Panc1 (cell line): Measurements from ENCODE around the gene NACAD. TPM values are rescaled to one million over a fixed set of nuclear protein-coding genes. Genes with fewer than 3 reads are reported as not detected.

ENCODE experiments used
- ATAC-seq: fragments of 200-7000 bp; cut with Tn5 transposase; 2 replicates; pipeline ENCODE4 v1.9.1; 2020; ENCODE audit warnings: mild to moderate bottlenecking, moderate library complexity
- BruUV-seq: library from RNA; stranded (reverse); fragments of 400-500 nt; replicated peaks from 2 replicates; lab custom pipeline; 2021; lab: Mats Ljungman, UMichigan
- CTCF ChIA-PET: fragments of 300-600 bp; sonication (Branson Sonifier 250); formaldehyde crosslinking; loops from one replicate; lab custom pipeline; 2022; ENCODE audit warnings: antibody characterized with exemption; lab: Charles Lee
- POLR2A ChIA-PET: fragments of 300-600 bp; sonication (Branson Sonifier 250); formaldehyde crosslinking; loops from one replicate; lab custom pipeline; 2022; ENCODE audit warnings: antibody characterized with exemption; lab: Charles Lee
- DNase-seq: peaks from one replicate; pipeline ENCODE4 v3.0.0-alpha.2; 2010; ENCODE audit warnings: low read depth, low spot score
- H3K27ac ChIP-seq: 2 replicates; pipeline ENCODE4 v1.5.1; 2011; ENCODE audit warnings: mild to moderate bottlenecking, low read length, inconsistent platforms
- H3K27me3 ChIP-seq: fragments of 200-500 bp; sonication (Bioruptor generic); 2 replicates; pipeline ENCODE4 v1.6.0; 2014; ENCODE audit warnings: low read length, inconsistent platforms; ENCODE audit not compliant: control insufficient read depth, insufficient read depth
- H3K36me3 ChIP-seq: fragments of 200-500 bp; sonication (Bioruptor generic); 2 replicates; pipeline ENCODE4 v1.5.1; 2014; ENCODE audit warnings: inconsistent platforms, mild to moderate bottlenecking, low read length, moderate library complexity; ENCODE audit not compliant: control insufficient read depth, insufficient read depth
- H3K4me1 ChIP-seq: 2 replicates; pipeline ENCODE4 v1.5.1; 2011; ENCODE audit warnings: inconsistent platforms, mild to moderate bottlenecking, low read length, moderate library complexity; ENCODE audit not compliant: control insufficient read depth, insufficient read depth
- H3K4me3 ChIP-seq, 2 experiments: 2 replicates each; pipeline ENCODE4 v1.5.1; 2011 to 2012; ENCODE audit warnings: low read depth in 2 of 2, low read length in 2 of 2, mild to moderate bottlenecking in 2 of 2, inconsistent platforms in 1 of 2, moderate library complexity in 1 of 2
- H3K9me3 ChIP-seq: fragments of 200-500 bp; sonication (Bioruptor generic); 2 replicates; pipeline ENCODE4 v1.5.1; 2014; ENCODE audit warnings: low read depth, mild to moderate bottlenecking, inconsistent platforms, low read length, moderate library complexity; ENCODE audit not compliant: control insufficient read depth, insufficient read depth
- POLR2AphosphoS5 ChIP-seq: IDR thresholded peaks from 2 replicates; pipeline ENCODE4 v1.6.1; 2012; ENCODE audit warnings: mild to moderate bottlenecking, low read depth, low read length, moderate library complexity
- SIN3A ChIP-seq: IDR thresholded peaks from 2 replicates; pipeline ENCODE4 v1.6.1; 2012; ENCODE audit warnings: low read depth, mild to moderate bottlenecking, low read length, moderate library complexity, borderline replicate concordance; ENCODE audit not compliant: insufficient read depth
- TCF7L2 ChIP-seq: IDR thresholded peaks from 2 replicates; pipeline ENCODE4 v1.6.1; 2011; ENCODE audit warnings: mild to moderate bottlenecking, low read depth, low read length, inconsistent platforms
- in situ Hi-C: cut with HindIII; loops from 2 replicates; pipeline ENCODE4 v1.10.0; 2016; ENCODE audit warnings: low sequenced_read_pairs, low pct_unique_long_range_greater_than_20kb
- intact Hi-C: fragments of 100-400 bp; cut with micrococcal nuclease; formaldehyde crosslinking; loops from one replicate; pipeline ENCODE4 v1.10.0; 2022; ENCODE audit not compliant: unreplicated experiment
- total RNA-seq: library from RNA; stranded (reverse); gene quantifications from one replicate; pipeline ENCODE4 v1.2.1, GENCODE V29; 2021; ENCODE audit not compliant: unreplicated experiment
- TF ChIP-seq, protein P1 (sequence below): fragments of 450-650 bp; IDR thresholded peaks from 2 replicates; pipeline ENCODE4 v1.5.1; 2017; ENCODE audit warnings: mild to moderate bottlenecking
- TF ChIP-seq, protein P2 (sequence below), 2 experiments: IDR thresholded peaks; 2 replicates each; pipeline ENCODE4 v1.6.1; 2011 to 2012; ENCODE audit warnings: low read depth in 2 of 2, control low read depth in 1 of 2, low read length in 1 of 2, mild to moderate bottlenecking in 1 of 2, moderate library complexity in 1 of 2; ENCODE audit not compliant: insufficient read depth in 1 of 2

The NACAD gene
- total RNA-seq, 1 experiment from 2014 or later: 5.3 TPM

DNA sequence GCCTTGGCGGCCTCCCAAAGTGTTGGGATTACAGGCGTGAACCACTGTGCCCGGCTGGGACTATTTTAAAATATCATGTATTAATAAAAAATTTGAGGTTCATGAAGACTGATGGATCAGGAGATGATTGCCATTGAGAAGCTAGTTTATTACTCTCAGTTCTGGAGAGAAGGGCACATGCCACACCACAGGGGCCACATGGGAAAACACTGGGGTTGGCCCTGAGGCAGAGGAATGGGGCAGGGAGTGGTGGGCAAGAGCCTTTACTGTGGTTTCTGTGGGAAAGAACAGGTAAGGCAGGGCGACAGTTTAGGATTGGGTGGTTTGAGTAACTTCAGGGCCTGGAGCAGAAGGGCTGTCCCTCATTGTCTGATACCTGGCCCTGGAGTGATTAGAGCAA lies 29.5 kb upstream of the NACAD start:
- no peaks in the 10 kb centered on the region for H3K4me1 ChIP-seq
- in situ Hi-C loops: no loop called here
- POLR2A ChIA-PET: interaction anchor here (0.7 kb wide), 1 partner anchor 32 kb away, joined by 7 read pairs; no protein-coding TSS in a partner anchor

DNA sequence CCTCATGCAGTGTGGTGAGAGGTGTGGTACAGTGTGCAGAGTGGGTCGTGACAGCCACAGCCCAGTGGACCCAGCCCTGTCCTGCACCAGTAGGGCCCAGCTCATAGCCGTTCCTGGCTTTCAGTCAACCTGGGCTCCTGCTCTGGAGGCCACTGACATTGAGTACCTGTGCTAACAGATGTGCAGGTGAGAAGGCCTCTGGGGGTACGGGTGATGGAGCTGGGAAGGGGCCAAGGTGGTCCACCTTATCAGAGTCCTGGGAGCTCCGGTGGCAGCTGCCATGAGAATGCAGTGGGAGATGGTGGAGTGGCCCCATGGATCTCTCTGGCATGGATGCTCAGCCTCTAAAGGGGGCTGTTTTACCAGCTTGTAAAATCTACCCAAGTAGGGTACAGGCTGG lies 28.8 kb upstream of the NACAD start:
- CTCF ChIA-PET: no interaction called here
- TF ChIP-seq, protein P1, sequence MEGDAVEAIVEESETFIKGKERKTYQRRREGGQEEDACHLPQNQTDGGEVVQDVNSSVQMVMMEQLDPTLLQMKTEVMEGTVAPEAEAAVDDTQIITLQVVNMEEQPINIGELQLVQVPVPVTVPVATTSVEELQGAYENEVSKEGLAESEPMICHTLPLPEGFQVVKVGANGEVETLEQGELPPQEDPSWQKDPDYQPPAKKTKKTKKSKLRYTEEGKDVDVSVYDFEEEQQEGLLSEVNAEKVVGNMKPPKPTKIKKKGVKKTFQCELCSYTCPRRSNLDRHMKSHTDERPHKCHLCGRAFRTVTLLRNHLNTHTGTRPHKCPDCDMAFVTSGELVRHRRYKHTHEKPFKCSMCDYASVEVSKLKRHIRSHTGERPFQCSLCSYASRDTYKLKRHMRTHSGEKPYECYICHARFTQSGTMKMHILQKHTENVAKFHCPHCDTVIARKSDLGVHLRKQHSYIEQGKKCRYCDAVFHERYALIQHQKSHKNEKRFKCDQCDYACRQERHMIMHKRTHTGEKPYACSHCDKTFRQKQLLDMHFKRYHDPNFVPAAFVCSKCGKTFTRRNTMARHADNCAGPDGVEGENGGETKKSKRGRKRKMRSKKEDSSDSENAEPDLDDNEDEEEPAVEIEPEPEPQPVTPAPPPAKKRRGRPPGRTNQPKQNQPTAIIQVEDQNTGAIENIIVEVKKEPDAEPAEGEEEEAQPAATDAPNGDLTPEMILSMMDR: no peak
- TF ChIP-seq TCF7L2 (no peak), POLR2AphosphoS5 (no peak), SIN3A (no peak)
- TF ChIP-seq, protein P2, sequence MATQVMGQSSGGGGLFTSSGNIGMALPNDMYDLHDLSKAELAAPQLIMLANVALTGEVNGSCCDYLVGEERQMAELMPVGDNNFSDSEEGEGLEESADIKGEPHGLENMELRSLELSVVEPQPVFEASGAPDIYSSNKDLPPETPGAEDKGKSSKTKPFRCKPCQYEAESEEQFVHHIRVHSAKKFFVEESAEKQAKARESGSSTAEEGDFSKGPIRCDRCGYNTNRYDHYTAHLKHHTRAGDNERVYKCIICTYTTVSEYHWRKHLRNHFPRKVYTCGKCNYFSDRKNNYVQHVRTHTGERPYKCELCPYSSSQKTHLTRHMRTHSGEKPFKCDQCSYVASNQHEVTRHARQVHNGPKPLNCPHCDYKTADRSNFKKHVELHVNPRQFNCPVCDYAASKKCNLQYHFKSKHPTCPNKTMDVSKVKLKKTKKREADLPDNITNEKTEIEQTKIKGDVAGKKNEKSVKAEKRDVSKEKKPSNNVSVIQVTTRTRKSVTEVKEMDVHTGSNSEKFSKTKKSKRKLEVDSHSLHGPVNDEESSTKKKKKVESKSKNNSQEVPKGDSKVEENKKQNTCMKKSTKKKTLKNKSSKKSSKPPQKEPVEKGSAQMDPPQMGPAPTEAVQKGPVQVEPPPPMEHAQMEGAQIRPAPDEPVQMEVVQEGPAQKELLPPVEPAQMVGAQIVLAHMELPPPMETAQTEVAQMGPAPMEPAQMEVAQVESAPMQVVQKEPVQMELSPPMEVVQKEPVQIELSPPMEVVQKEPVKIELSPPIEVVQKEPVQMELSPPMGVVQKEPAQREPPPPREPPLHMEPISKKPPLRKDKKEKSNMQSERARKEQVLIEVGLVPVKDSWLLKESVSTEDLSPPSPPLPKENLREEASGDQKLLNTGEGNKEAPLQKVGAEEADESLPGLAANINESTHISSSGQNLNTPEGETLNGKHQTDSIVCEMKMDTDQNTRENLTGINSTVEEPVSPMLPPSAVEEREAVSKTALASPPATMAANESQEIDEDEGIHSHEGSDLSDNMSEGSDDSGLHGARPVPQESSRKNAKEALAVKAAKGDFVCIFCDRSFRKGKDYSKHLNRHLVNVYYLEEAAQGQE (IDR thresholded peaks at IDR 0.05; ENCODE audit: insufficient read depth in 1 of 2, low read depth in 2 of 2, low read length in 1 of 2): no peak
- POLR2A ChIA-PET: interaction anchor here (0.6 to 0.7 kb wide), 2 partner anchors 31 to 47 kb away, joined by 5 to 7 read pairs; no protein-coding TSS in a partner anchor
- H3K4me1 ChIP-seq: 0 out of 2 replicates have a peak, but pooled peaks cover 1% of the 10 kb centered on the region
- no peak overlapping the region for H3K27ac ChIP-seq
- in situ Hi-C loops (no loop called here), intact Hi-C loops (no loop called here)
- ATAC-seq (no peak), DNase-seq (no peak)
- no peak overlapping the region for H3K4me3 ChIP-seq
- peaks cover 3% of the 10 kb centered on the region; the same call in 1 of the 2 replicates for H3K27me3 ChIP-seq
- no TSS peak for BruUV-seq
- H3K36me3 ChIP-seq: no peaks in the 10 kb centered on the region
- no peaks in the 10 kb centered on the region for H3K9me3 ChIP-seq

More for the DNA sequence above, 29.5 kb upstream of the NACAD start:
- ATAC-seq (no peak), DNase-seq (no peak)
- Histone ChIP-seq H3K4me3 (no peak overlapping the region), H3K36me3 (no peaks in the 10 kb centered on the region), H3K27ac (no peak overlapping the region), H3K27me3 (peaks cover 3% of the 10 kb centered on the region; the same call in 1 of the 2 replicates), H3K9me3 (no peaks in the 10 kb centered on the region)
- no peak for TF ChIP-seq POLR2AphosphoS5
- no peak for TF ChIP-seq TCF7L2
- TF ChIP-seq, protein P1: no peak
- no peak for TF ChIP-seq SIN3A
- TF ChIP-seq, protein P2 (IDR thresholded peaks at IDR 0.05; ENCODE audit: insufficient read depth in 1 of 2, low read depth in 2 of 2, low read length in 1 of 2): no peak
- CTCF ChIA-PET: no interaction called here
- BruUV-seq: no TSS peak
- intact Hi-C loops: no loop called here
